DND-41 (cell line): Measurements from ENCODE around the gene SRRM5.
A peak's percentile ranks its signal among the peaks of the same experiment; 100 is the strongest.

Experiments
- ATAC-seq: fragments of 200-7000 bp; cut with Tn5 transposase; 3 replicates; pipeline ENCODE4 v1.9.1; 2021; ENCODE audit warnings: low read depth; ENCODE audit not compliant: insufficient read depth
- DNase-seq: peaks from one replicate; pipeline ENCODE4 v3.0.0-alpha.2; 2020
- H2AFZ ChIP-seq: 2 replicates; pipeline ENCODE4 v1.6.0; 2012; ENCODE audit warnings: low read depth, low read length
- H3K27ac ChIP-seq: 2 replicates; pipeline ENCODE4 v1.5.1; 2012; ENCODE audit warnings: low read length, inconsistent platforms
- H3K27me3 ChIP-seq: fragments of 200-600 bp; sonication (generic); 2 replicates; pipeline ENCODE4 v1.6.0; 2012; ENCODE audit warnings: low read length, mild to moderate bottlenecking, inconsistent platforms; ENCODE audit not compliant: insufficient read depth, poor library complexity
- H3K36me3 ChIP-seq: 2 replicates; pipeline ENCODE4 v1.5.1; 2012; ENCODE audit warnings: low read length, inconsistent platforms; ENCODE audit not compliant: insufficient read depth
- H3K4me1 ChIP-seq: 2 replicates; pipeline ENCODE4 v1.5.1; 2012; ENCODE audit warnings: mild to moderate bottlenecking, low read length; ENCODE audit not compliant: insufficient read depth
- H3K4me2 ChIP-seq: 2 replicates; pipeline ENCODE4 v1.6.0; 2012; ENCODE audit warnings: mild to moderate bottlenecking, moderate library complexity, low read length, inconsistent platforms; ENCODE audit not compliant: insufficient read depth
- H3K4me3 ChIP-seq, 2 experiments: fragments of 200-600 bp in 1 of 2; shearing (Covaris generic) in 1 of 2; 2 replicates each; pipeline ENCODE4 v1.5.1; 2012 to 2016; ENCODE audit warnings: inconsistent platforms in 2 of 2, low read length in 2 of 2, mild to moderate bottlenecking in 2 of 2, low read depth in 1 of 2, moderate library complexity in 1 of 2
- H3K79me2 ChIP-seq: 2 replicates; pipeline ENCODE4 v1.6.0; 2012; ENCODE audit warnings: low read length, inconsistent platforms; ENCODE audit not compliant: insufficient read depth
- H3K9ac ChIP-seq: 2 replicates; pipeline ENCODE4 v1.6.0; 2012; ENCODE audit warnings: low read depth, mild to moderate bottlenecking, inconsistent platforms, low read length, moderate library complexity
- H3K9me3 ChIP-seq: 2 replicates; pipeline ENCODE4 v1.5.1; 2012; ENCODE audit warnings: low read length, moderate library complexity, mild to moderate bottlenecking, inconsistent platforms; ENCODE audit not compliant: insufficient read depth, severe bottlenecking
- H4K20me1 ChIP-seq: 2 replicates; pipeline ENCODE4 v1.6.0; 2012; ENCODE audit warnings: low read length; ENCODE audit not compliant: insufficient read depth
- EZH2 ChIP-seq: IDR thresholded peaks from 3 replicates; pipeline ENCODE4 v1.6.1; 2012; ENCODE audit warnings: borderline replicate concordance, low read depth, mild to moderate bottlenecking, moderate library complexity, low read length, inconsistent platforms; ENCODE audit not compliant: severe bottlenecking
- TF ChIP-seq, protein P1 (sequence below): IDR thresholded peaks from 2 replicates; pipeline ENCODE4 v1.5.1; 2012; ENCODE audit warnings: borderline replicate concordance, low read length, moderate library complexity, mild to moderate bottlenecking; ENCODE audit not compliant: poor library complexity, severe bottlenecking; ENCODE audit errors: extremely low read depth

The SRRM5 gene

GRCh38 chr19:43563816-43564457 lies 48.0 kb upstream of the SRRM5 start:
- ATAC-seq (no peak), DNase-seq (no peak)
- Histone ChIP-seq H2AFZ (no peak overlapping the region), H3K9ac (no peak overlapping the region), H3K27ac (peak overlapping the region; percentile 81), H4K20me1 (peaks cover 23% of the 10 kb centered on the region), H3K9me3 (no peaks in the 10 kb centered on the region), H3K79me2 (peaks cover 44% of the 10 kb centered on the region), H3K36me3 (peaks cover 28% of the 10 kb centered on the region), H3K4me1 (peaks cover 28% of the 10 kb centered on the region), H3K4me3 (no peak overlapping the region), H3K27me3 (no peaks in the 10 kb centered on the region), H3K4me2 (no peak overlapping the region)
- no peak for TF ChIP-seq EZH2
- TF ChIP-seq, protein P1, sequence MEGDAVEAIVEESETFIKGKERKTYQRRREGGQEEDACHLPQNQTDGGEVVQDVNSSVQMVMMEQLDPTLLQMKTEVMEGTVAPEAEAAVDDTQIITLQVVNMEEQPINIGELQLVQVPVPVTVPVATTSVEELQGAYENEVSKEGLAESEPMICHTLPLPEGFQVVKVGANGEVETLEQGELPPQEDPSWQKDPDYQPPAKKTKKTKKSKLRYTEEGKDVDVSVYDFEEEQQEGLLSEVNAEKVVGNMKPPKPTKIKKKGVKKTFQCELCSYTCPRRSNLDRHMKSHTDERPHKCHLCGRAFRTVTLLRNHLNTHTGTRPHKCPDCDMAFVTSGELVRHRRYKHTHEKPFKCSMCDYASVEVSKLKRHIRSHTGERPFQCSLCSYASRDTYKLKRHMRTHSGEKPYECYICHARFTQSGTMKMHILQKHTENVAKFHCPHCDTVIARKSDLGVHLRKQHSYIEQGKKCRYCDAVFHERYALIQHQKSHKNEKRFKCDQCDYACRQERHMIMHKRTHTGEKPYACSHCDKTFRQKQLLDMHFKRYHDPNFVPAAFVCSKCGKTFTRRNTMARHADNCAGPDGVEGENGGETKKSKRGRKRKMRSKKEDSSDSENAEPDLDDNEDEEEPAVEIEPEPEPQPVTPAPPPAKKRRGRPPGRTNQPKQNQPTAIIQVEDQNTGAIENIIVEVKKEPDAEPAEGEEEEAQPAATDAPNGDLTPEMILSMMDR, result no peak

DNA sequence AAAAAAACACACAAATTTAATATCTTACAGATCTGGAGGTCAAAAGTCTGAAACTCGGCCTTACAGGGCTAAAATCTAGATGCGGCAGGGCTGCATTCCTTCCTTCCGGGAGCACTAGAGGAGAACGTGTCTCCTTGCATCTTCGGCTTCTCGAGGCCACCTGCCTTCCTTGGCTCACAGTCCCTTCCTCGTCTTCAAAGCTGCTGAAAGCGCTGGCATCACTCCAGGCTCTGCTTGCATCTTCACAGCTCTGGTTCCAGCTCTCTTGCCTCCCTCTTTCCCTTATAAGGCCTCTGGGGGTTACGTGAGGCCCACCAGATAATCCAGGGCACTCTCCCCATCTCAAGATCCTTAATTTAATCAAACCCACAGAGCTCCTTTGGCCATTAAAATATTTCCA lies 47.1 kb upstream of the SRRM5 start:
- Histone ChIP-seq H3K9me3 (no peaks in the 10 kb centered on the region), H3K36me3 (peaks cover 24% of the 10 kb centered on the region), H3K79me2 (peaks cover 47% of the 10 kb centered on the region), H3K4me2 (no peak overlapping the region), H3K4me1 (peaks cover 28% of the 10 kb centered on the region), H3K9ac (no peak overlapping the region), H4K20me1 (peaks cover 23% of the 10 kb centered on the region), H3K27me3 (no peaks in the 10 kb centered on the region), H3K4me3 (no peak overlapping the region), H2AFZ (no peak overlapping the region), H3K27ac (no peak overlapping the region; the same call in 1 of the 2 replicates)
- DNase-seq (peak; percentile 23), ATAC-seq (no peak)
- TF ChIP-seq EZH2, result no peak
- TF ChIP-seq, protein P1, result no peak

DNA sequence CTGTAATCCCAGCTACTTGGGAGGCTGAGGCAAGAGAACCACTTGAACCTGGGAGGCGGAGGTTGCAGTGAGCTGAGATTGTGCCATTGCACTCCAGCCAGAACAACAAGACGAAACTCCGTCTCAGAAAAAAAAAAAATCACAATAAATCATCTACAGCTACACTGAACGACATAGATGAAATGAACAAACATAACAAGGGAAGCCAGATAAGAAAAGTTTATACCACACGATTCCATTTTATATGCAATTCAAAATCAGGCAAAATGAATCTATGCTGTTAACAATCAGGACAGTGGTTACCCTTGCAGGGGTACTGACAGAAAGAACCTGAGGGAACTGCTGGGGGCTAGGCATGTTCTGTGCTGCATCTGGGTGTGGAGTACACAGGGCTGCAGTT lies 42.2 kb upstream of the SRRM5 start:
- Histone ChIP-seq H3K27ac (no peak overlapping the region), H3K27me3 (no peaks in the 10 kb centered on the region), H3K4me1 (peaks cover 9% of the 10 kb centered on the region), H3K4me3 (no peak overlapping the region), H3K79me2 (peaks cover 65% of the 10 kb centered on the region), H3K4me2 (no peak overlapping the region), H3K36me3 (peaks cover 11% of the 10 kb centered on the region; the same call in 1 of the 2 replicates), H3K9me3 (no peaks in the 10 kb centered on the region), H4K20me1 (peaks cover 8% of the 10 kb centered on the region), H2AFZ (no peak overlapping the region), H3K9ac (no peak overlapping the region)
- DNase-seq (no peak), ATAC-seq (no peak)
- TF ChIP-seq, protein P1, result no peak
- no peak for TF ChIP-seq EZH2
